ENCODE data around the gene CTBP2. TPM values are rescaled to one million over a fixed set of nuclear protein-coding genes. Genes with fewer than 3 reads are reported as not detected.

Gene CTBP2
- total and polyA plus RNA-seq, 11 donors = 10.1 to 45.5 (median 29.1) TPM

DNA sequence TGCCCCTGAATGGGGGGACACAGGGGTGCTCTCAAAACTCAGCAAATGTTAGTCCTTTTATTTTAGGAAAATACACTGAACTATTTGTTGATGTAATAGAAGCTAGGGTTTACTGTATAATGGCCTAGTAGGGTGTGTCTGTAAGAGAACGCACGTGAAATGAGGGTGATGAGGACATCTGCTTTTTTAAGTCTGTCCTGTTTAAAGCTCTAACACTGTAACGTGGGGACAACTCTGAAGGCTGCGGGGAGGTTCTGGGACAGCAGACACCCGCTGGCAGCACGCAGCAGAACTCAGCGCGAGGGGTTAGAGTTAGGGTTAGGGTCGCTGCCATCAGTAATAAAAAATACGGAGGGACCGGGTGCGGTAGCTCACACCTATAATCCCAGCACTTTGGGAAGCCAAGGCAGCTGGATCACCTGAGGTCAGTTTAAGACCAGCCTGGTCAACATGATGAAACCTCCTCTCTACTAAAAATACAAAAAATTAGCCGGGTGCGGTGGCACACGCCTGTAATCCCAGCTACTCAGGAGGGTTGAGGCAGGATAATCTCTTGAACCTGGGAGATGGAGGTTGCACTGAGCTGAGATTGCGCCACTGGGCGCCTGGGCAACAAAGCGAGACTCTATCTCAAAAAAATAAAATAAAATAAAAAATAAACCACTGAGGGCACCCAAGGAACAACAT, 98.0 kb downstream of the CTBP2 start:
- intact Hi-C loops (cut with DNase I) = loop anchor here in 7 of 10 donors (5.0 to 10.0 kb wide), 9 partner anchors 60 to 148 kb away; partner anchors contain the start of gene CTBP2 (in 1 of the 7)
- ATAC-seq (no peak), DNase-seq (no peak)
- Histone ChIP-seq H3K9me3 (no peaks in the 10 kb centered on the region), H3K4me3 (no peak overlapping the region), H3K4me1 (peaks cover 26 to 100% (median 93%) of the 10 kb centered on the region in 12 donors), H3K27ac (peak overlapping the region in 10 of 12 donors; percentile 20 to 90 (median 63)), H3K36me3 (no peaks in the 10 kb centered on the region), H3K27me3 (no peaks in the 10 kb centered on the region)
- TF ChIP-seq POLR2A (IDR thresholded peaks at IDR 0.05) = no peak
- TF ChIP-seq, protein P1, sequence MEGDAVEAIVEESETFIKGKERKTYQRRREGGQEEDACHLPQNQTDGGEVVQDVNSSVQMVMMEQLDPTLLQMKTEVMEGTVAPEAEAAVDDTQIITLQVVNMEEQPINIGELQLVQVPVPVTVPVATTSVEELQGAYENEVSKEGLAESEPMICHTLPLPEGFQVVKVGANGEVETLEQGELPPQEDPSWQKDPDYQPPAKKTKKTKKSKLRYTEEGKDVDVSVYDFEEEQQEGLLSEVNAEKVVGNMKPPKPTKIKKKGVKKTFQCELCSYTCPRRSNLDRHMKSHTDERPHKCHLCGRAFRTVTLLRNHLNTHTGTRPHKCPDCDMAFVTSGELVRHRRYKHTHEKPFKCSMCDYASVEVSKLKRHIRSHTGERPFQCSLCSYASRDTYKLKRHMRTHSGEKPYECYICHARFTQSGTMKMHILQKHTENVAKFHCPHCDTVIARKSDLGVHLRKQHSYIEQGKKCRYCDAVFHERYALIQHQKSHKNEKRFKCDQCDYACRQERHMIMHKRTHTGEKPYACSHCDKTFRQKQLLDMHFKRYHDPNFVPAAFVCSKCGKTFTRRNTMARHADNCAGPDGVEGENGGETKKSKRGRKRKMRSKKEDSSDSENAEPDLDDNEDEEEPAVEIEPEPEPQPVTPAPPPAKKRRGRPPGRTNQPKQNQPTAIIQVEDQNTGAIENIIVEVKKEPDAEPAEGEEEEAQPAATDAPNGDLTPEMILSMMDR (IDR thresholded peaks at IDR 0.05) = no peak
- WGBS, 4 donors = 70 to 83% (median 77%) methylated on average over 15 to 18 of the region's 18 CpGs

- Histone ChIP-seq H3K4me3 (peak overlapping the region in 6 of 12 donors; percentile 12 to 33 (median 22)), H3K4me1 (peaks cover 26 to 100% (median 96%) of the 10 kb centered on the region in 12 donors), H3K36me3 (no peaks in the 10 kb centered on the region), H3K27ac (peak overlapping the region; percentile 2 to 90 (median 70)), H3K27me3 (no peaks in the 10 kb centered on the region), H3K9me3 (no peaks in the 10 kb centered on the region)
- no peak for DNase-seq
- no peak for ATAC-seq
- intact Hi-C loops (cut with DNase I) = loop anchor here in 8 of 10 donors (1.0 to 10.0 kb wide), 11 partner anchors 61 to 147 kb away; partner anchors contain the start of gene CTBP2 (in 1 of the 8)
- WGBS, 4 donors = 51 to 63% (median 55%) methylated on average over 17 to 21 of the region's 21 CpGs
- TF ChIP-seq, protein P1 (IDR thresholded peaks at IDR 0.05) = no peak
- TF ChIP-seq POLR2A (IDR thresholded peaks at IDR 0.05) = no peak
Measured at GRCh38 chr10:125061557-125062226, 98.7 kb downstream of the CTBP2 start.

GRCh38 chr10:125060826-125061556, 99.4 kb downstream of the CTBP2 start:
- Histone ChIP-seq H3K9me3 (no peaks in the 10 kb centered on the region), H3K4me1 (peaks cover 27 to 100% (median 98%) of the 10 kb centered on the region in 12 donors), H3K27me3 (no peaks in the 10 kb centered on the region), H3K36me3 (no peaks in the 10 kb centered on the region), H3K4me3 (peak overlapping the region in 8 of 12 donors; percentile 12 to 38 (median 25)), H3K27ac (peak overlapping the region; percentile 19 to 90 (median 70))
- WGBS, 4 donors = 9 to 22% (median 17%) methylated on average over 12 to 21 of the region's 21 CpGs
- DNase-seq (peak; percentile 84 to 91 (median 87)), ATAC-seq (peak; percentile 39 to 71 (median 67))
- intact Hi-C loops (cut with DNase I) = loop anchor here in 8 of 10 donors (1.0 to 10.0 kb wide), 11 partner anchors 61 to 146 kb away; partner anchors contain the start of gene CTBP2 (in 1 of the 8)
- TF ChIP-seq, protein P1 (IDR thresholded peaks at IDR 0.05) = peak; percentile 77 to 95 (median 88)
- TF ChIP-seq POLR2A (IDR thresholded peaks at IDR 0.05) = no peak
